Progenitor cell of endocrine pancreas (in vitro differentiated cells): ENCODE data around the gene PIP5K1B. TPM values are rescaled to one million over a fixed set of nuclear protein-coding genes. Genes with fewer than 3 reads are reported as not detected.

Experiments
- DNase-seq: peaks from one replicate; pipeline ENCODE4 v3.0.0; 2021; ENCODE audit warnings: low spot score; ENCODE audit not compliant: unreplicated experiment
- H3K27ac Mint-ChIP-seq: 2 replicates; pipeline ENCODE4 v1.8.0; 2021; ENCODE audit warnings: mild to moderate bottlenecking, moderate library complexity, mixed read lengths
- H3K27me3 Mint-ChIP-seq: 2 replicates; pipeline ENCODE4 v1.8.0; 2021; ENCODE audit warnings: mixed read lengths
- H3K36me3 Mint-ChIP-seq: 2 replicates; pipeline ENCODE4 v1.8.0; 2022; ENCODE audit warnings: mixed read lengths; ENCODE audit not compliant: insufficient read depth
- H3K4me1 Mint-ChIP-seq: 2 replicates; pipeline ENCODE4 v1.8.0; 2021; ENCODE audit warnings: low read depth, mixed read lengths
- H3K4me3 Mint-ChIP-seq: 2 replicates; pipeline ENCODE4 v1.8.0; 2021; ENCODE audit warnings: low read depth, mild to moderate bottlenecking, moderate library complexity, mixed read lengths
- H3K9me3 Mint-ChIP-seq: 2 replicates; pipeline ENCODE4 v1.8.0; 2021; ENCODE audit warnings: low read depth, mixed read lengths
- total RNA-seq: library from RNA; stranded (reverse); gene quantifications from 2 replicates; pipeline ENCODE4 v1.2.1, GENCODE V29; 2021
- TF ChIP-seq, protein P1 (sequence below): fragments of 200-600 bp; sonication (generic); IDR thresholded peaks from one replicate; pipeline ENCODE4 v1.5.0; 2021; ENCODE audit warnings: antibody characterized with exemption, mild to moderate bottlenecking; ENCODE audit not compliant: unreplicated experiment

Gene PIP5K1B
- total RNA-seq, 1 donor from 2014 or later: 1.5 TPM

- TF ChIP-seq, protein P1, sequence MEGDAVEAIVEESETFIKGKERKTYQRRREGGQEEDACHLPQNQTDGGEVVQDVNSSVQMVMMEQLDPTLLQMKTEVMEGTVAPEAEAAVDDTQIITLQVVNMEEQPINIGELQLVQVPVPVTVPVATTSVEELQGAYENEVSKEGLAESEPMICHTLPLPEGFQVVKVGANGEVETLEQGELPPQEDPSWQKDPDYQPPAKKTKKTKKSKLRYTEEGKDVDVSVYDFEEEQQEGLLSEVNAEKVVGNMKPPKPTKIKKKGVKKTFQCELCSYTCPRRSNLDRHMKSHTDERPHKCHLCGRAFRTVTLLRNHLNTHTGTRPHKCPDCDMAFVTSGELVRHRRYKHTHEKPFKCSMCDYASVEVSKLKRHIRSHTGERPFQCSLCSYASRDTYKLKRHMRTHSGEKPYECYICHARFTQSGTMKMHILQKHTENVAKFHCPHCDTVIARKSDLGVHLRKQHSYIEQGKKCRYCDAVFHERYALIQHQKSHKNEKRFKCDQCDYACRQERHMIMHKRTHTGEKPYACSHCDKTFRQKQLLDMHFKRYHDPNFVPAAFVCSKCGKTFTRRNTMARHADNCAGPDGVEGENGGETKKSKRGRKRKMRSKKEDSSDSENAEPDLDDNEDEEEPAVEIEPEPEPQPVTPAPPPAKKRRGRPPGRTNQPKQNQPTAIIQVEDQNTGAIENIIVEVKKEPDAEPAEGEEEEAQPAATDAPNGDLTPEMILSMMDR: no peak
- peaks cover 10% of the 10 kb centered on the region for H3K27me3 Mint-ChIP-seq
- H3K27ac Mint-ChIP-seq: no peak overlapping the region
- no peaks in the 10 kb centered on the region for H3K36me3 Mint-ChIP-seq
- no peaks in the 10 kb centered on the region for H3K9me3 Mint-ChIP-seq
- no peak overlapping the region for H3K4me3 Mint-ChIP-seq
- peaks cover 13% of the 10 kb centered on the region for H3K4me1 Mint-ChIP-seq
- DNase-seq: no peak
Observed at GRCh38 chr9:68896486-68896885, 191.4 kb downstream of the PIP5K1B start.

GRCh38 chr9:68897577-68898145 lies 192.6 kb downstream of the PIP5K1B start:
- no peak for DNase-seq
- Mint-ChIP-seq H3K4me3 (no peak overlapping the region), H3K27ac (no peak overlapping the region)

GRCh38 chr9:68898781-68899439 lies 193.9 kb downstream of the PIP5K1B start:
- Mint-ChIP-seq H3K9me3 (no peaks in the 10 kb centered on the region), H3K4me3 (no peak overlapping the region), H3K27me3 (peaks cover 10% of the 10 kb centered on the region), H3K27ac (no peak overlapping the region), H3K36me3 (no peaks in the 10 kb centered on the region), H3K4me1 (peaks cover 13% of the 10 kb centered on the region)
- TF ChIP-seq, protein P1: no peak
- no peak for DNase-seq

More at GRCh38 chr9:68897577-68898145, 192.6 kb downstream of the PIP5K1B start:
- H3K36me3 Mint-ChIP-seq: no peaks in the 10 kb centered on the region
- peaks cover 13% of the 10 kb centered on the region for H3K4me1 Mint-ChIP-seq
- H3K9me3 Mint-ChIP-seq: no peaks in the 10 kb centered on the region
- TF ChIP-seq, protein P1: no peak
- peaks cover 10% of the 10 kb centered on the region for H3K27me3 Mint-ChIP-seq

- no peaks in the 10 kb centered on the region for H3K9me3 Mint-ChIP-seq
- H3K4me3 Mint-ChIP-seq: no peak overlapping the region
- no peaks in the 10 kb centered on the region for H3K4me1 Mint-ChIP-seq
- DNase-seq: no peak
- H3K27me3 Mint-ChIP-seq: no peaks in the 10 kb centered on the region
- TF ChIP-seq, protein P1: no peak
- H3K36me3 Mint-ChIP-seq: no peaks in the 10 kb centered on the region
- no peak overlapping the region for H3K27ac Mint-ChIP-seq
Observed at GRCh38 chr9:68904454-68904853, 199.4 kb downstream of the PIP5K1B start.

GRCh38 chr9:68905129-68905528 lies 200.1 kb downstream of the PIP5K1B start:
- Mint-ChIP-seq H3K27me3 (no peaks in the 10 kb centered on the region), H3K9me3 (no peaks in the 10 kb centered on the region), H3K27ac (no peak overlapping the region), H3K36me3 (no peaks in the 10 kb centered on the region), H3K4me3 (no peak overlapping the region), H3K4me1 (no peaks in the 10 kb centered on the region)
- TF ChIP-seq, protein P1: no peak
- no peak for DNase-seq
